Epithelial cell of proximal tubule (primary cell): ENCODE measurements around the gene TMEM181. TPM values are rescaled to one million over a fixed set of nuclear protein-coding genes. Genes with fewer than 3 reads are reported as not detected.
"Not testable (repeated sequence)": the region's sequence is repeated elsewhere in the genome, so short reads cannot be mapped to it uniquely, and the experiment has no call there.

ENCODE experiments used
- DNase-seq: peaks from one replicate; pipeline ENCODE4 v3.0.0-alpha.2; 2011; ENCODE audit warnings: low read depth
- H3K4me3 ChIP-seq: 2 replicates; pipeline ENCODE4 v1.5.1; 2011; ENCODE audit warnings: low read depth, mild to moderate bottlenecking, low read length
- CTCF ChIP-seq: conservative IDR thresholded peaks from 2 replicates; pipeline ENCODE4 v1.5.1; 2012; ENCODE audit warnings: low read depth, mild to moderate bottlenecking, low read length
- total RNA-seq: library from RNA; depleted of rRNA; stranded (reverse); fragments of >200 nt; gene quantifications from 2 replicates; pipeline ENCODE4 v1.2.3, GENCODE V29; 2015

The TMEM181 gene
- total RNA-seq, 1 donor from 2014 or later: 16.5 TPM

- TF ChIP-seq CTCF: no peak
- no peak for DNase-seq
These were observed 11.3 kb upstream of the TMEM181 start for GRCh38 chr6:158548418-158549161.

GRCh38 chr6:158552055-158552795, 7.7 kb upstream of the TMEM181 start:
- DNase-seq: no peak
- H3K4me3 ChIP-seq: no peak overlapping the region
- no peak for TF ChIP-seq CTCF

More at GRCh38 chr6:158548418-158549161, 11.3 kb upstream of the TMEM181 start:
- no peak overlapping the region for H3K4me3 ChIP-seq

- TF ChIP-seq CTCF: no peak
- DNase-seq: no peak
- no peak overlapping the region for H3K4me3 ChIP-seq
These were observed 7.1 kb upstream of the TMEM181 start for GRCh38 chr6:158552796-158553138.

GRCh38 chr6:158554611-158555361, 5.1 kb upstream of the TMEM181 start:
- H3K4me3 ChIP-seq: no peak overlapping the region
- no peak for DNase-seq
- TF ChIP-seq CTCF: no peak

- no peak overlapping the region for H3K4me3 ChIP-seq
- DNase-seq: no peak
- no peak for TF ChIP-seq CTCF
These were observed 3.8 kb upstream of the TMEM181 start for GRCh38 chr6:158556113-158556512.

- not testable (repeated sequence) for DNase-seq, H3K4me3 ChIP-seq
These were observed 2.8 kb upstream of the TMEM181 start for GRCh38 chr6:158557110-158557509.

- DNase-seq: no peak
- TF ChIP-seq CTCF: no peak
- H3K4me3 ChIP-seq: no peak overlapping the region
These were observed 2.0 kb upstream of the TMEM181 start for GRCh38 chr6:158557927-158558326.
